HG02571 (cell line): ENCODE measurements around the gene DTD1.
A peak's percentile ranks its signal among the peaks of the same experiment; 100 is the strongest.

Source experiments
- ATAC-seq: cut with Tn5 transposase; IDR thresholded peaks from one replicate; pipeline ENCODE4 v1.9.1; 2021; ENCODE audit warnings: mild to moderate bottlenecking, moderate library complexity; ENCODE audit not compliant: unreplicated experiment

DTD1 gene

GRCh38 chr20:18614244-18614643 lies 26.4 kb downstream of the DTD1 start:
- ATAC-seq, result no peak

GRCh38 chr20:18615020-18615650 lies 27.3 kb downstream of the DTD1 start:
- ATAC-seq, result no peak

GRCh38 chr20:18621004-18621403 lies 33.1 kb downstream of the DTD1 start:
- ATAC-seq, result no peak

DNA sequence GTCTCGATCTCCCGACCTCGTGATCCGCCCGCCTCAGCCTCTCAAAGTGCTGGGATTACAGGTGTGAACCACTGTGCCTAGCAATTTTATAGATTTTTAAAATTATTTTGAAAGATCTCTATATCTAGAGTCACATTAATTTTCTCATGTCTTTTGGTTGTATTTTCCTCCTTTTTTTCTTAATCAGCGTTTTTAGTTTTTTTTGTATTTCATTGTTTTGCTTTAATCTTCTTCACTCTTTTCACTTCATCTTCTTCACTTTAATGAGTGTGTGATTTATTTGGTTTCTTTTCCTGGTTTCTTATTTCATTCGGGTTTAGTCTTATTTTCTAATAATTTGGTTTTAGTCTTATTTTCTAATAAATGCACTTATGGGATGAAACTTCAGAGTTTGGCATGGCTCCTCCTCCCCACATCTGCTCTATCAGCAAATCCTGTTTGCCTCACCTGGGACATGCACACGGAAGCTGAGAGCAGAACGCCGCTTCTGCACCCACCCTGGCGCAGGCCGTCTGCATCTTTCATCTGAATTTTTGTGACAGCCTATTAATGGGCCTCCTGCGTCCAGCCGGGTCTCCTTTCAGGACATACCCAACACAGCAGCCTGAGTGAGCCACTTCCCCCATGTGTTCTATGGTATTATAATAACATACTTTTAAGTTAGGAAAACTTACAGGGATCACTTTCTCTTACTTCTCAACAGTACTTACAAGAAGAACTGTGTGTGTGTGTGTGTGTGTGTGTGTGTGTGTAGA lies 35.5 kb downstream of the DTD1 start:
- no peak for ATAC-seq

- no peak for ATAC-seq
These were observed 37.1 kb downstream of the DTD1 start for GRCh38 chr20:18624948-18625347.

- no peak for ATAC-seq
These were observed 38.2 kb downstream of the DTD1 start for GRCh38 chr20:18625907-18626655.

DNA sequence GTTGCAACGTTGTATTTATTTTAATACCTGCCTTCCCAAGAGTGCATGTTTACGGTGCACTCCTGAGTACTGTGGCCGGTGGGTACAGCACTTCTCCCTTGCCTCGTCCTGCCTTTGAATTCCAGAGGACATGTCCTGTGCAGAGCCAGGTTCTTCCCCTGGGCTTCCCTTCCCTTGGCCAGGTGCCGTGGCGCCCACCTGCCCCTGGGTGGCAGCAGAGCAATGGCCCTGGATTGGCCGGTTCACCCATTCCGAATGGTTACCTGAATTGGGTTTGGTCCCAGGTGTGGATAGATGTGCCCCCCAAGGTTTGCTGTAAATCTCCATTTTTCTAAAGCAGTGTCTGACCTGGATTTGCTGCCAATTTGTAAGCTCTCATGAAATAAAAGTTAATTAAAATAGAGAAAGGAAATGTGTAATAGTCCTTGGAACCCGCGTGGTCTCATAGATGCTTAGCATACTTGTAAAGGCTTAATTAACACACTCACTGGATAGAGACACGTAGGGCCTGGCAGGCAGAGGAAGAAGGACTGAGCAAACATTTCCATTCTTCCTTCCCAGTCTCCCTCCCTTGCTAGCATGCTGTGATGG lies 40.6 kb downstream of the DTD1 start:
- no peak for ATAC-seq

GRCh38 chr20:18632196-18632789 lies 44.4 kb downstream of the DTD1 start:
- peak; percentile 80 for ATAC-seq

DNA sequence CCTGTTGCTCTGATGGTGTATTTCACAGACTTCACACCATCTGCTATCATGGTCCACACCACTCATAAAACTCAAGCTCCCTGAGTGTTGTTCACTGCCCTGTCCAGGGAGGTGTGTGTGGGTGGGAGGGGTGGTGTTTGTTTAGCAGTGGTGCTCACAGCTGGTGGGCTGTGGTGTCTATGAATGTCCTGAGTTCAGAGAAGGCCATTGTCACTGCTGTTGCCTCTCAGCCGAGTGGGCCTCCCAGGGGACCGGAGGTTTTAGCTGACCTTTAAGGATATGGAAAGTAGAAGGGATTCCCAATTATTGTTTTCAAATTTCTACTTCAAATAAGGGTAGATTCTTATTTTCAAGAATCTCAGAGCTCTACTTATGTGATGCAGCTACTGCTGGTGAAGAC lies 45.6 kb downstream of the DTD1 start:
- ATAC-seq, result no peak

- ATAC-seq, result no peak
These were observed 46.6 kb downstream of the DTD1 start for GRCh38 chr20:18634501-18634900.

- no peak for ATAC-seq
These were observed 47.5 kb downstream of the DTD1 start for GRCh38 chr20:18635380-18635779.

DNA sequence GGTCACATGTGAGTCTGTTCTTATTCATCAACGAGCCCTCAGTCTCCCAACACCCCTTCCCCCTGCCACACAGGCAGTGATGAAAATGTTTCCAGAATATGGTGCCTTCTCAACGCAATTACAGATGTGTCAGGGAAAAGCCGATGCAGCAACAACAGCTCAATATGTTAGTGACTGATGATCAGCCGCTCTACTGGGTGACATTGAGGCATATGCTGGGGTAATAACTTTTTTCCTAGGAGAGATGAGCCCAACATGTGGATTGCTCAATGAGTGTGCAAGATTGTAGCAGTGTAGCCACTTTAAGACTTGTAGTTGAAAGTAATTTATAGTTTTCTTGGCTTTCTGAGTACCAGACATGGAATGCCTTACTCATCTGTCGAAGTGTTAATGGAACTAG lies 49.4 kb downstream of the DTD1 start:
- no peak for ATAC-seq

DNA sequence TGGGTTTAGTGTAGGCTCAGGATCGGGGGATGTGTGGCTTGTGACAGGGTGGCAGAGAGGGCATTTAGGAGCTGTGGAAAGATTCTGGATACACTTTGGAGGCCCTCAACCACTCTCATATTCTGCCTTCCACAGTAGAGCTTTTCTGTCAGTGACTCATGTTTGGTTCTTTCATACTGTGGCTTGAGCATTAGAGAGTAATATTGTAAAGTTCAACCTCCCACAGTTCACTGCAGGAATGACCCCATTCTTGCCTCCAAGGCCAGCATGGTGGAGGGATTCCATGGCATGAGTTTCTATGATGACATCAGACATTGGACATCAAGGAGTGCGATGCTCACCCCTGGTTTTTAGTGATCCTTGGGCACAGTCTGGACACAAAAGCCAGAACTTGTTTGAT lies 50.9 kb downstream of the DTD1 start:
- ATAC-seq, result no peak

- no peak for ATAC-seq
These were observed 51.7 kb downstream of the DTD1 start for GRCh38 chr20:18639501-18639979.

- no peak for ATAC-seq
These were observed 57.4 kb downstream of the DTD1 start for GRCh38 chr20:18645196-18645745.

GRCh38 chr20:18645851-18646250 lies 58.0 kb downstream of the DTD1 start:
- no peak for ATAC-seq

GRCh38 chr20:18647777-18648176 lies 59.9 kb downstream of the DTD1 start:
- no peak for ATAC-seq

DNA sequence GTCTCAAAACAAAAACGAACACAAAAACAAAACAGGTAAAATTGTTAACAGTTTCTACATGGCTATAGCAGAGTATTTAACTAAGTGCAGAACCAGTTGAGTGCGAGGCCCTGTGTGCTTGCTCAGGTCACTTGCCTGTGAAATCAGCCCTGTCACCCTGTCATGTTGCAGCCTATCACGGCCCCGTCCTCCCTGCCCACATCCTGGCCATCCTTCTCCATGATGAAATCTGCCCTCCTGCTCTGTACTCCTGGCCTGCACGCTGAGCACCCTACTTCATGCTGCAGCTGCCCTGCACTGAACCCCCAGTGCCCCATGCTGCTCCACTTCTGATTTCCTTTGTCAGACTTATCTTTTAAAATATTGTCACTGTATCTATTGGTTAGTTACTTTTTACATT lies 62.4 kb downstream of the DTD1 start:
- ATAC-seq, result no peak

- no peak for ATAC-seq
These were observed 66.0 kb downstream of the DTD1 start for GRCh38 chr20:18653736-18654447.

- ATAC-seq, result no peak
These were observed 66.6 kb downstream of the DTD1 start for GRCh38 chr20:18654448-18654773.
